T-helper 1 cell treated with Interleukin-12 subunit alpha and Interleukin-12 subunit beta and Interleukin-4 antibody, amounts not matched to agents 30 μg/mL and 1 μg/mL, for 36 hours (primary cell): ENCODE results near the gene MOCS1.

Experiments
- H3K27ac Mint-ChIP-seq: one replicate; pipeline ENCODE4 v1.8.0; 2021; ENCODE audit warnings: mild to moderate bottlenecking, mixed read lengths
- H3K27me3 Mint-ChIP-seq: one replicate; pipeline ENCODE4 v1.8.0; 2021; ENCODE audit warnings: low read depth, mixed read lengths
- H3K36me3 Mint-ChIP-seq: one replicate; pipeline ENCODE4 v1.8.0; 2021; ENCODE audit warnings: low read depth, mixed read lengths
- H3K4me1 Mint-ChIP-seq: one replicate; pipeline ENCODE4 v1.8.0; 2021; ENCODE audit warnings: low read depth, mixed read lengths
- H3K4me3 Mint-ChIP-seq: one replicate; pipeline ENCODE4 v1.8.0; 2021; ENCODE audit warnings: mild to moderate bottlenecking, moderate library complexity, mixed read lengths
- H3K9me3 Mint-ChIP-seq: one replicate; pipeline ENCODE4 v1.8.0; 2021; ENCODE audit warnings: mixed read lengths

Gene MOCS1

DNA sequence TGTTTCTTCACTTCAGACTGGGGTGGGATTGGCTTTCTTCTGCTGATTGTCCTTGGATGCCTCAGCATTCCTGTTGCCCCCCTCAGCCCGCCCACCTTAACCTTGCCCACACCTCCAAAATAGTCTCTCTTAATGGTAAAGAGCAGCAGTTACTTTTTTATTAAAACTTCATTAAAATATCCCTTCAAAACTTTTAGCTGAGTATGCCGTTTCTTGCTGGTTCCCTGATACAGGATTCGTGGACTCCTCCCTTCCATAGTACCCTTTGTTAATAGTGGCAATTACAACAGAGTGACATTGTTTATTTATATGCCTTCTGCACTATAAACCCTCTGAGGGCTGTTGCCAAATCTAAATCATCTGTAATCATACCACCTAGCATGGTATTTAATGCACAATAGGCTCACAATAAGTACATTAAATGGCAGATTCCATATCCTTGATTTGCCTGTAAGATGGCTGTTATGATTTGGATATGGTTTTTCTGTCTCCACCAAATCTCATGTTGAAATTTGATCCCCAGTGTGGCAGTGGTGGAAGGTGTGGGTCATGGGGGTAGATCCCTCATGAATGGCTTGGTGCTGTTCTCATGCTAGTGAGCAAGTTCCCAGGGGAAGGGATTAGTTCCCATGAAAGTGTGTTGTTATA lies 3.5 kb upstream of the MOCS1 start:
- Mint-ChIP-seq H3K27ac (no peak overlapping the region), H3K9me3 (no peaks in the 10 kb centered on the region)

DNA sequence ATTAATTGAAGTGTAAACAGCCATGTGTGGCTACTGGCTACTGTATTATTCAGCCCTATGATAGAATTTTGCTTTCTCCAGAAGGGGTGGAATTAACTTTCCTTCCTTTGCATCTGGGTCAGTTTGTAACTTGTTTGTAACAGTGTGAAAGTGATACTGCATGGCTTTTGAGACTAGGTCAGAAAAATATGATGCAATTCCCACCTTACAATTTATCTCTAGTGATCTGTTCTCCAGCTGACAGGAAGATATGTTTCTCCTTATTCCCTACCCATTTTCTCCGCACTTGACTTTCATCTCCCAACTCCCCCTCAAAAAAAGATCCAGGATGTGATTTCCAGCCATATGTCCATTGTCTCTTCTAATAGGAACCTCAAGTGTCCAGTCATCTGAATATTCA lies 2.6 kb upstream of the MOCS1 start:
- no peaks in the 10 kb centered on the region for H3K36me3 Mint-ChIP-seq
- no peak overlapping the region for H3K4me3 Mint-ChIP-seq
- peaks cover 35% of the 10 kb centered on the region for H3K27me3 Mint-ChIP-seq
- no peak overlapping the region for H3K27ac Mint-ChIP-seq
- no peaks in the 10 kb centered on the region for H3K9me3 Mint-ChIP-seq
- H3K4me1 Mint-ChIP-seq = peaks cover 3% of the 10 kb centered on the region

More for the DNA sequence above, 3.5 kb upstream of the MOCS1 start:
- H3K4me1 Mint-ChIP-seq = peaks cover 3% of the 10 kb centered on the region
- no peaks in the 10 kb centered on the region for H3K36me3 Mint-ChIP-seq
- no peak overlapping the region for H3K4me3 Mint-ChIP-seq
- peaks cover 33% of the 10 kb centered on the region for H3K27me3 Mint-ChIP-seq

DNA sequence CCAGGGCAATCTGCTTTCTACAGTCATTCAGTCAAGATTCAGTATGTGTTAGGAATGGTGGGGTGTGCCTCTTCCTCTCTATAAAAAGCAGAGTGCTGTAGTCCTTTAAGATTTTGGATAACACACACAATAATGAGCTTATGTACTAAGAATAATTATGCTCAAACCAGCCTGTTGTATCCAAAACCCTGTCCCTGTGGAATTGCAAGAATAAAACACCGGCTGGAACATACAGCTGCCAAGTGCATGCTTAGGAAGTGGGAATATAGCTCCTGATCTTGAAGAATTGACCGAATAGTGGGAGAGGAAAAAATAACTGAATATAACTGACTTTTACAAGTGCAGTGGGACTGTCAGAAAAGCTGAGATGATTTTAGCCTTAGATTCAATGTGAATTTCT lies 979 bp upstream of the MOCS1 start:
- Mint-ChIP-seq H3K27me3 (peaks cover 35% of the 10 kb centered on the region), H3K27ac (no peak overlapping the region), H3K36me3 (no peaks in the 10 kb centered on the region), H3K4me3 (no peak overlapping the region), H3K4me1 (peaks cover 3% of the 10 kb centered on the region), H3K9me3 (no peaks in the 10 kb centered on the region)

DNA sequence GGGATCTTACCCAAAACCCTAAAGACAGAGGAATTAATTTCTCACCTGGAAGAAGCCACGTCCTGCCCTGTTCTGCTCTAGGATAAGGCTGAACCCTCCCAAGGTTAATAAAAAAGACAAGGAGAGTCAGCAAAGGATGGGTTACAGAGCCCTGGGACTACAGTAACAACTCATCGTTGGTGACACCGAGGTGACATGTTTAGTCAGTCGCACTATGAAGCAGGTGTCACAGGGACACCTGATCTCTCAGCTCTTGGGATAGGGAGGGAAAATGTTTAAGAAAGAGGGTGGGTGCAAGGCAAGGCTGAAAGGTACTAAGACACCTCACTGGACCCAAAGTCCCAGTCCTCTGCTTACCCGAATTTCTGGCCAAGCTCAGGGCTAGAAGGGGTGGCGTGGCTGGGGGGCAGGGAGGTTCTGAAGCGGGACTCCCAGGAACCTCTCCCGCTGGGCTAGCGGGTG lies 562 bp downstream of the MOCS1 start:
- Mint-ChIP-seq H3K27me3 (peaks cover 35% of the 10 kb centered on the region), H3K27ac (no peak overlapping the region), H3K4me3 (peak overlapping the region; percentile 74), H3K4me1 (peaks cover 3% of the 10 kb centered on the region), H3K9me3 (no peaks in the 10 kb centered on the region), H3K36me3 (no peaks in the 10 kb centered on the region)

DNA sequence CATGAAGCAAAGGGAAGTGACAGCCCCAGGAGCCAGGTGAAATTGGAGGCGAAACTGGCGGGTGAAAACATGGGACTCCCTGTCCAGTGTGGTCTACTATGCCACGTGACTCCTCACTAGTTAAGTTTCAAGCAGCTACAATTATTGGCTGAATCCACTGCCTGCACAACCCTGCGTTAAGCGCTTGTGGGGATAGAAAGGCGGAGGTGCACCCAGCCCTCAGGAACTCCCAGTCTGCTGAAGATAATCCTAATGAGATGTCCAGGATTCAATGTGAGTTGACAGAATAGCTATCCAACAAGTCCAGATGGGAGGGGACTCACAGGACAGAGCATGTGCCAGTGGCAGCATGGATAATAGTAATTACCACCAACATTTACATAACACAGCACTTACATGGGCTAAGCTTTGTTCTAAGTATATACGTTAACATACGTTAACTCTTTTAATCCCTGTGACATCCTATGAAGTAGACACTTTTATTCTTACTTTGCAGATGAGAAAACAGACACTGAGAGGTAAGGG lies 1.8 kb downstream of the MOCS1 start:
- Mint-ChIP-seq H3K4me3 (no peak overlapping the region), H3K9me3 (no peaks in the 10 kb centered on the region), H3K27ac (no peak overlapping the region), H3K27me3 (peaks cover 24% of the 10 kb centered on the region), H3K4me1 (peaks cover 3% of the 10 kb centered on the region), H3K36me3 (no peaks in the 10 kb centered on the region)

DNA sequence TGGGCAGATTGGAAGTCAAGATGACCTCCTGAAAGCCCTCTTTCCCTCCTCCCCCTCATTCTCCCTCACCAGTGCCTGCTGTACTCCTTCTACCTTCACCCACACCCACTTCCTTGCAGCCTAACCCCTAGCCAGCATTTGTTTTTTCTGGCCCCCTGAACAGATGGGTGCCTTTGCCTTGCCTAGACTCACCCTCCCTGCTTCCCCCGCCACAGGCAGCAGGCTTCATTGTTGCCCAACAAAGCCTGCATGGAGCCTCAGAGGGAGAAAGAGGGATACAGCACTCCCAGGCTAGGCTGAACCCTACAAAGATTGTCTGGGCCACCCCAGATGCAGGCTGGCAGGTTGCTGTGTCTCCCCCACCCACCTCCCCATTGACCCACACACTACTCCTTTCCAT lies 2.7 kb downstream of the MOCS1 start:
- H3K4me3 Mint-ChIP-seq = no peak overlapping the region
- peaks cover 19% of the 10 kb centered on the region for H3K27me3 Mint-ChIP-seq
- no peaks in the 10 kb centered on the region for H3K9me3 Mint-ChIP-seq
- H3K4me1 Mint-ChIP-seq = peaks cover 3% of the 10 kb centered on the region
- H3K27ac Mint-ChIP-seq = no peak overlapping the region
- no peaks in the 10 kb centered on the region for H3K36me3 Mint-ChIP-seq

DNA sequence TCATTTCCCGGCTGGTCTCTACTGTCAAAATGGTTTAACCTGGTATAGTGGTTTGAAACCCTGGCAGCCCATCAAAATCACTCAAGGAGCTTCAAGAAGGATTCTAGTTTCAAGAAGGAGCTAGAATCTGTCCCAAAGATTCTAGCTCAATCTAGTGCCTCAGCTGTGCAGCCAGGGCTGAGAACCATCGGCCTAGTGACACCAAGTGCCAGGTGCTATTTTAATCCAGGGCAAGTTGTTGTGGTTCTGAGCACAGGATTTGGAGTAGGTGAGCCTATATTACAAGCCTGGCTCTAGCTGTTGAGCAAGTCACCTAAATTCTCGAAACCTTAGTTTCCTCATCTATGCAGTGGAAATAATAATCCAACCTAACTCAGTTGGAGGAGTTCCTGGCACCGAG lies 3.7 kb downstream of the MOCS1 start:
- Mint-ChIP-seq H3K4me3 (no peak overlapping the region), H3K27me3 (peaks cover 17% of the 10 kb centered on the region), H3K4me1 (peaks cover 4% of the 10 kb centered on the region), H3K9me3 (peaks cover 5% of the 10 kb centered on the region), H3K27ac (no peak overlapping the region), H3K36me3 (no peaks in the 10 kb centered on the region)

DNA sequence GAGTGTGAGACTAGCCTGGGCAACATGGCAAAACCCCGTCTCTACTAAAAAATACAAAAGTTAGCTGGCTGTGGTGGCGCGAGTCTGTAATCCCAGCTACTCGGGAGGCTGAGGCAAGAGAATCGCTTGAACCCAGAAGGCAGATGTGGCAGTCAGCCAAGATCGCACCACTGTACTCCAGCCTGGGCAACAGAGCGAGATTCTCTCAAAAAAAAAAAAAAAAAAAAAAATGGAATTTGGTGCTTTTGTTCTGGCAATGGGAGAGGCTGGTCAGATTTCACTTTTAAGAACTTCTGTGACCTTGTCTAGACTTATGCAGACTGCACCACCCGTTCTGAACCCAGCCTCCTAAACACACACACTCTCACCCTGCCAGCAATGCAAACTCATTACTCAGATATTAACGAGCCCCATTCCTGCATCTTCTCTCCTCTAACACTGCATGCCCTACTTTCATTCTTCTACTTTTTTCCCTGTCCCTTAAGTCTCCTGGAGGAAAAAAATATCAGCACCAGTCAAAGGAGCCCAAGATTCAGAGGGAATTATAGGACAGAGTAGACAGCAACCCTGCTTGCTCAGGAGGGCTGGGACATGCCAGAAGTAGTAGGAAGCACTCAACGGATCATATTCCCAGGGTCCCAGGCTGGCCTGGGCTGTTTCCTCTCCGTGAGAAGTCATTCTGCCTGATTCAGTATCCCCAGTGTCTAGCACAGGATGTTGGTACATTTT lies 4.4 kb downstream of the MOCS1 start:
- Mint-ChIP-seq H3K4me3 (no peak overlapping the region), H3K36me3 (no peaks in the 10 kb centered on the region), H3K27ac (no peak overlapping the region), H3K9me3 (peaks cover 5% of the 10 kb centered on the region), H3K27me3 (peaks cover 13% of the 10 kb centered on the region), H3K4me1 (peaks cover 4% of the 10 kb centered on the region)

DNA sequence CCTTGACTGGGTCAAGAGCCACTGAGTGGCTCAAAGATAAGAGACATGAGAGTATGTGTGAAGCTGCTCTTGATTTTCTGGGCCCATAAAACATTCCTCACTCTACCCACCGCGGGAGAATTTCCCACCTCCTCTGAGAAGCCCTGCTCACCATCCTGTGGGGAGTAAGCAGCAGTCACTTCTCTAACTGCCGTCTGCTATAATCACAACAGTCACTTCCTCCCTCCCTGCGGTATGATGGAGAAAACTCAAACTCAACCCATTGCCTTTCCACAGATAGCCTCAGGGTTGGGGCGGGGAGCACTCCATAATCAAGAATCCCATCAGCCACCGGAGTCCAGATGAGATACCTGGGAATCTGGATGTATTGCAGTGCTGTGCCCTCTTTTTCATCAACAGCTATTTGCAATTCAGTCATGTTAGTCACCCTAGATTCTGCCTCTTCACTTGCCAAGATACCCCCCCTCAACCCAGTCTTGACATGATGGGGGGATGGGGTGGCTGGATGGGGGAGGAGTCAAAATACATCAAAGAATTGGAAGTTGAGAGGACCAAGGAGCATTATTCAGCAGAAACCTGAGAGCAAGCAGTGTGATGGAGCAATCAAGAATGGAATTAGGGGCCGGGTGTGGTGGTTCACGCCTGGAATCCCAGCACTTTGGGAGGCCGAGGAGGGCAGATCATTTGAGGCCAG lies 5.1 kb downstream of the MOCS1 start:
- Mint-ChIP-seq H3K4me3 (no peak overlapping the region), H3K27me3 (peaks cover 13% of the 10 kb centered on the region), H3K4me1 (peaks cover 3% of the 10 kb centered on the region), H3K27ac (no peak overlapping the region), H3K9me3 (peaks cover 5% of the 10 kb centered on the region), H3K36me3 (no peaks in the 10 kb centered on the region)

DNA sequence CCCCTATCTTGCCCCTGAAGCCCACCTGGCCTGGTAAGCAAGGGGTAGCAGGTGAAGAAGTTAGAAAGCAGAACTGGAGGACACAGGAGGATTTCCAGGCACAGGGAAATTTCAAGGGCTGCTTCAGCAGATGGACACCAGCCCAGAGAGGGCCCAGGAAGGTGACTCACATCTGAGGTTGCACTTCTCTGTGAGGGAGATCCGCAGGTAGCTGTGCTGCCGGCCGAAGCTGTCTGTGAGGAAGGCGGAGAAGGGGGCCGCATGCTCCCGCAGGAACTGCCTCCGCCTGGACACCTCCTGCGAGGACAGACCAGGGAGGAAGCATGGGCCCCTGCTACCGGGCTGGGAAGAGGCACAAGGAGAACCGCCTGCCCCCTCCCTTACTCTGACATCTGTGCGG lies 7.1 kb downstream of the MOCS1 start:
- H3K4me3 Mint-ChIP-seq = no peak overlapping the region
- no peaks in the 10 kb centered on the region for H3K27me3 Mint-ChIP-seq
- H3K9me3 Mint-ChIP-seq = peaks cover 5% of the 10 kb centered on the region
- H3K27ac Mint-ChIP-seq = no peak overlapping the region
- H3K4me1 Mint-ChIP-seq = peaks cover 1% of the 10 kb centered on the region
- no peaks in the 10 kb centered on the region for H3K36me3 Mint-ChIP-seq

DNA sequence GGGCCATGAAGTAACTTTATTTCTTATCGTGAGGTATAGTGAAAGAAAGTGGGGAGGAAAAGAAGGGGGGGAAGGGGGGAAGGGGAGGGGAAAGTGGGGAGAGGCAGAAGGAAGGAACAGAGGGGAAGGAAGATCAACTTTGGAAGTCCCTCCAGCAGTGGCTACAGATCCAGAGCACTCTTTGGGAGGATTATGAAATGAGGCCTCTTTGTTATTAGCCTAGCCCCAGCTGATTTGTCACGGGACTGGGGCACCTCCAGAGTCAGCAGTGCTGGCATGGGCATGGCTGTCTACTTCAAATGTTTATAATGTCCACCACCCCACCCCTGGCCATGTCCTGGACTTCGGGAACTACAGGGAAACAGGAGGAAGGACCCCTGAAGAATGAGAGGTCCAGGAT lies 7.6 kb downstream of the MOCS1 start:
- Mint-ChIP-seq H3K4me1 (peaks cover 1% of the 10 kb centered on the region), H3K27ac (peak overlapping the region; percentile 13), H3K27me3 (no peaks in the 10 kb centered on the region)

DNA sequence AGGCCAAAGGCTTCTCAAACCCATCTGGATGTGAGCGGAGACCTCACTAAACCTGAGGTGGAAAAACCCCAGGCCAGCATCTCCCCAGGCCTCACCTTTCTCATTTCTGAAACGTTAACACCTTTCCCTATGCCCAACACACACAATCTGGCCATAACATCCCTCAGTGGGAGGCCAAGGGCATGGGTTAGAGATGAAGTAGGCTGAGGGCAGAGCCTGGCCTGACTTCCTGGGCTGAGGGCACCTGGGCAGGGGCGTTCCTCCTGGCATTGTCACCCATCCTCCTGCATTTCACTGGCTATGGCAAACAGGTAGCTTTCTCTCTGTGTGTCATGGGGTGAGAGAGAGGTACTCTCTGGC lies 8.4 kb downstream of the MOCS1 start:
- Mint-ChIP-seq H3K4me3 (no peak overlapping the region), H3K27ac (peak overlapping the region; percentile 58), H3K36me3 (no peaks in the 10 kb centered on the region), H3K27me3 (no peaks in the 10 kb centered on the region), H3K4me1 (peaks cover 1% of the 10 kb centered on the region), H3K9me3 (peaks cover 5% of the 10 kb centered on the region)

More for the DNA sequence above, 7.6 kb downstream of the MOCS1 start:
- Mint-ChIP-seq H3K9me3 (peaks cover 5% of the 10 kb centered on the region), H3K36me3 (no peaks in the 10 kb centered on the region), H3K4me3 (no peak overlapping the region)

DNA sequence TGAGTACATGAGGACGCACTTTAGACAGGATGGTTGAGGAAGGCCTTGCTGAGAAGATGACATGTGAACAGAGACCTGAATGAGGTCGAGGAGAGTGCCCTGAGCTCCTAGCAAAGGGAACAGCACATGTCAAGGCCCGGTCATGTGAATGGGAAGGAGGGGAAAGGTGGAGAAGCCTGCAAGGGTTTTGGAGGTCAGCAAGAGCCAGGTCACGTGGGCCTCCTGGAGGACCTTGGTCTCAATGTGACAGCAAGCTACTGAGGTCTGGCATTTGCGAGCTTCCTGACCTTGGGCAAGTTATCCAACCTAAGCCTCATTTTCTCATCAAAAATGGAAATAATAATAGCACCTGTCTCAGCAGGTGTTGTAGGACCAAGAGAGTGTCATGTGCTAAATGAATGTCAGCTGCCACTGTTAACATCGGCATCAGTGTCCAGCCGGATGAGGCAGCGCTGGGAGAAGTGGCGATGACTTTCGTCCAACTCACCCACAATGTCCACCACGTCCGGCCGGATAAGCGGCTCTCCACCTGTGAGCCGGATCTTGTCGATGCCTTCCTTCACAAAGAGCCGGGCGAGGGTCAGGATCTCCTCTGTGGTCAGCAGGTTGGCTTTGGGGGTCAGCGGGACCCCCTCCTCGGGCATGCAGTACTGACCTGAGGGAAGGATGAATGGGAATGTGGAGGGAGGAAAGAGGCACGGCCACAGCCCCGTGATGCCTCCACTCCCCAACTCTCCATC lies 8.9 kb downstream of the MOCS1 start:
- no peaks in the 10 kb centered on the region for H3K36me3 Mint-ChIP-seq
- peaks cover 5% of the 10 kb centered on the region for H3K9me3 Mint-ChIP-seq
- no peak overlapping the region for H3K4me3 Mint-ChIP-seq
- peaks cover 1% of the 10 kb centered on the region for H3K4me1 Mint-ChIP-seq
- no peak overlapping the region for H3K27ac Mint-ChIP-seq
- H3K27me3 Mint-ChIP-seq = no peaks in the 10 kb centered on the region

DNA sequence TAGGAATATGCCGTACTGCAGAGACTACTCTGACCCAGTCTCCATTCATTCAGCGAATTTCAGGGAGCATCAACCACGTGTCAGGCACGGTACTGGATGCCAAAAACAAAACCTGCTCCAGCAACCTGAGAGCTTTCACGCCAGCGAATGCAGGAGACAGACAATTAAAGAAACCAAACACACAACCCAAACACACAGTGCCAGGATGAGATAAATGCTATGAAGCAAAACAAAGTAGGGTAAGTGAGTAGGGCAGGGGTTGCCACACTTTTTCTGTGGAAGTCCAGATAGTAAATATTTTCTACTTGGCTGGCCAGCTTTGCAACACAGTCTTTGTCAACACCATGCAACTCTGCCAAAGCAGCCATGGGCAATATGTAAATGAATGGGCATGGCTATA lies 10.0 kb downstream of the MOCS1 start:
- Mint-ChIP-seq H3K27me3 (no peaks in the 10 kb centered on the region), H3K4me1 (peaks cover 1% of the 10 kb centered on the region), H3K27ac (no peak overlapping the region), H3K36me3 (no peaks in the 10 kb centered on the region), H3K9me3 (peaks cover 5% of the 10 kb centered on the region), H3K4me3 (no peak overlapping the region)
